ENCODE measurements around the gene KRTAP10-1. TPM values are rescaled to one million over a fixed set of nuclear protein-coding genes. Genes with fewer than 3 reads are reported as not detected.

Gene KRTAP10-1, protein sequence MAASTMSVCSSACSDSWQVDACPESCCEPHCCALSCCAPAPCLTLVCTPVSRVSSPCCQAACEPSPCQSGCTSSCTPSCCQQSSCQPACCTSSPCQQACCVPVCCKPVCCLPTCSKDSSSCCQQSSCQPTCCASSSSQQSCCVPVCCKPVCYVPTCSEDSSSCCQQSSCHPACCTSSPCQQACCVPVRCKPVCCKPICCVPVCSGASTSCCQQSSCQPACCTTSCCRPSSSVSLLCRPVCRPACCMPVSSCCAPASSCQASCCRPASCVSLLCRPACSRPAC
- not detected in 5 replicates for total RNA-seq (2022; extraction: Qiagen RNA extraction; ENCODE audit: low read depth)

DNA sequence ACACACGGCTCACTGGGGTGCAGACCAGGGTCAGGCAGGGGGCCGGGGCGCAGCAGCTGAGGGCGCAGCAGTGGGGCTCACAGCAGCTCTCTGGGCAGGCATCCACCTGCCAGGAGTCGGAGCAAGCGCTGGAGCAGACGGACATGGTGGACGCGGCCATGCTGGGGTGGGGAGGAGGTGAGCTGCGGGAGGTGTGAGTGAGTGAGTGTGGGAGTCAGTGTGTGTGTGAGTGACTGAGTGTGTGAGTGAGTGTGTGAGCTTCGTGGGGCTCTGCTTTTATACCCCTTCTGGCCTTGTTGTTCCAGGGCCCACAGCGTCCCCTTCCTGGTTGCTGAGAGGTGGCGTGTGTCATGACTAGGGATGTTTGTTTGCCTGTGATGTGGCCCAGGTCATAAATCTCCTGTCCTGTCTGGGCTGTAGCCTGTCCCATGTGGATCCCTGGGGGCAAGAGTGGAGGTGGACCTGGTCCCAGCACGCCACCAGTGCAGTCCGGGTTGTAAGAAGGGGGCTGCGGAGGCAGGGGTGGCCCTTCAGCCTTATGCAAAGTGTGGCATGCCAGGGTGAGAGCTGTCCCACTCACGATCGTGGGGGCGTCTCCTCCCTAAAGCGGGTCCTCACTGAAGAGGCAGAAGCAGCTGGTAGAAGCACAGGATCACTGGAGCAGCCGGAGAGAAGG, at the start of gene KRTAP10-1:
KRTAP10-1 (minus strand) TSS at position 205 of the 676 bp plus-strand sequence; CDS start at position 160, 45 bp downstream.

DNA sequence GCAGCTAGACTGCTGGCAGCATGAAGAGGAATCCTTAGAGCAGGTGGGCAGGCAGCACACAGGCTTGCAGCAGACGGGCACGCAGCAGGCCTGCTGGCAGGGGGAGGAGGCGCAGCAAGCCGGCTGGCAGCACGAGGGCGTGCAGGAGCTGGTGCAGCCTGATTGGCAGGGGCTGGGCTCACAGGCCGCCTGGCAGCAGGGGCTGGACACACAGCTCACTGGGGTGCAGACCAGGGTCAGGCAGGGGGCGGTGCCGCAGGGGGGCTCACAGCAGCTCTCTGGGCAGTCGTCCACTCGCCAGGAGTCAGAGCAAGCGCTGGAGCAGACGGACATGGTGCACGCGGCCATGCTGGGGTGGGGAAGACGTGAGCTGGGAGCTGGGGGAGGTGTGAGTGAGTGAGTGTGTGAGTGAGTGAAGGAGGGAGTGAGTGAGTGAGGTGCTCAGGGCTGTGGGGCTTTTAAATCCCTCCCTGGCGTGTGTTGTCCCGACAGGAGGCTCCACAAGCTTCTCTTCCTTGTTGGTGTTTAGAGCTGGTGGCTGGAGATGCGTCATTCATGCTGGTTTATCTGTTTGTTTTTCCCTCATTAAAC, 40.3 kb upstream of the KRTAP10-1 start, which contains the start of gene KRTAP10-5:
KRTAP10-5 (minus strand) TSS at position 374 of the 591 bp plus-strand sequence; CDS start at position 348, 26 bp downstream.

DNA sequence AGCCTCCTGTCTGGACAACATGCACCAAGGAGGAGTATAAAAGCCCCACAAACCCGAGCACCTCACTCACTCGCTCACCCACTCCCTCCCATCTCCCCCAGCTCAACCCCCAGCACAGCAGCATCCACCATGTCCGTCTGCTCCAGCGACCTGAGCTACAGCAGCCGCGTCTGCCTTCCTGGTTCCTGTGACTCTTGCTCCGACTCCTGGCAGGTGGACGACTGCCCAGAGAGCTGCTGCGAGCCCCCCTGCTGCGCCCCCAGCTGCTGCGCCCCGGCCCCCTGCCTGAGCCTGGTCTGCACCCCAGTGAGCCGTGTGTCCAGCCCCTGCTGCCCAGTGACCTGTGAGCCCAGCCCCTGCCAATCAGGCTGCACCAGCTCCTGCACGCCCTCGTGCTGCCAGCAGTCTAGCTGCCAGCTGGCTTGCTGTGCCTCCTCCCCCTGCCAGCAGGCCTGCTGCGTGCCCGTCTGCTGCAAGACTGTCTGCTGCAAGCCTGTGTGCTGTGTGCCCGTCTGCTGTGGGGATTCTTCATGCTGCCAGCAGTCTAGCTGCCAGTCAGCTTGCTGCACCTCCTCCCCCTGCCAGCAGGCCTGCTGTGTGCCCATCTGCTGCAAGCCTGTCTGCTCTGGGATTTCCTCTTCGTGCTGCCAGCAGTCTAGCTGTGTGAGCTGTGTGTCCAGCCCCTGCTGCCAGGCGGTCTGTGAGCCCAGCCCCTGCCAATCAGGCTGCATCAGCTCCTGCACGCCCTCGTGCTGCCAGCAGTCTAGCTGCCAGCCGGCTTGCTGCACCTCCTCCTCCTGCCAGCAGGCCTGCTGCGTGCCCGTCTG, 33.8 kb upstream of the KRTAP10-1 start, which contains the start of gene KRTAP10-4:
KRTAP10-4 (plus strand) TSS at position 100 of the 827 bp plus-strand sequence; CDS start at position 130, 30 bp downstream.

DNA sequence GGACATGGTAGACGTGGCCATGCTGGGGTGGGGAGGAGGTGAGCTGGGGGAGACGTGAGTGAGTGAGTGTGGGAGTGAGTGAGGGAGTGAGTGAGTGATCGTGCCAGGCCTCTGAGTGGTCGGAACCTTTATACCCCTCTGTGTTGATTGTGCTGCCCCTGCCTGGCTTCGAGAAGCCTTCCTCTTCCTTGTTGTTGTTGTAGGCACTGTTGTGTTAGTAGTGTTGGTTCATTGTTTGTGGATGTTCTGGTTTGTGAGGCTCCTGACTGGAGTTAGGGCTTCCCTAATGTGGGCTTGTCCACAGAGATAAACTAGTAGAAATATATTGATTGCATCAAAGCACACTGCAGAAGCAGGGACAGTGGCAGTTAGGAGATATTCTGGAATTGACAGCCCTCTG, 18.7 kb upstream of the KRTAP10-1 start, which contains the start of gene KRTAP10-3:
KRTAP10-3 (minus strand) TSS at position 101 of the 400 bp plus-strand sequence; CDS start at position 21, 80 bp downstream.

DNA sequence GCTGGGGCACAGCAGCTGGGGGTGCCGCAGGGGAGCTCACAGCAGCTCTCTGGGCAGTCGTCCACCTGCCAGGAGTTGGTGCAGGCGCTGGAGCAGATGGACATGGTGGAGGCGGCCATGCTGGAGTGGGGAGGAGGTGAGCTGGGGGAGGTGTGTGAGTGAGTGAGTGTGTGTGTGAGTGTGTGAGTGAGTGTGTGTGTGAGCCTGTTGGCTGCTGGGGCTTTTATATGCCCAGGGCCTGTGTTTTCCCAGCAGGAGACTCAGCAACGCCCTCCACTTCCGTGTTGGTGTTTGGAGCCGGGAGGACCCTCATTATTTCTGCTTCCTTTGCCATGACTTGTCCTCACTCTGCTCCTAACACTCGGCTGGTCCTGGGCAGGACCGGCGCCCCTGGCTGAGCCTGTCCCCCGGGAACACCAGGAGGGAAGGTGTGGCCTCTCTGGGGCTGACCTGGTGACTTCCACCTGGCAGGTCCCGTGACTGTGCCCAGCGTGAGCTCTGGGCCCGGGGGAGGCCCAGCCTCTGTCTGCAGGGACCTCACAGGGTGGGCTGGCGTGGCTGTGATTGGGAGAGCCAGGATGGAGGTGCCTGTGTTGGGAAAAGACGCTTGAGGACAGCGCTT, 11.5 kb upstream of the KRTAP10-1 start, which contains the start of gene KRTAP10-2:
KRTAP10-2 (minus strand) TSS at position 166 of the 622 bp plus-strand sequence; CDS start at position 119, 47 bp downstream.

Other genes with a start within 250 kb of the KRTAP10-1 start
- gene PFKL, start 240.1 kb downstream of the KRTAP10-1 start, total RNA-seq (2022; extraction: Qiagen RNA extraction; ENCODE audit: low read depth) = 27.8 to 61.6 TPM (median 51.6 TPM) in 5 replicates
- gene CFAP410, start 200.8 kb downstream of the KRTAP10-1 start, total RNA-seq (2022; extraction: Qiagen RNA extraction; ENCODE audit: low read depth) = 4.2 to 10.9 TPM (median 8.3 TPM) in 5 replicates
- gene TRPM2, start 186.6 kb downstream of the KRTAP10-1 start, total RNA-seq (2022; extraction: Qiagen RNA extraction; ENCODE audit: low read depth) = 4.8 to 9.0 TPM (median 8.0 TPM) in 5 replicates
- gene LRRC3, start 84.7 kb downstream of the KRTAP10-1 start, total RNA-seq (2022; extraction: Qiagen RNA extraction; ENCODE audit: low read depth) = 0.95 to 2.4 TPM (median 1.9 TPM) in 5 replicates
- gene KRTAP10-2, start 11.3 kb upstream of the KRTAP10-1 start, total RNA-seq (2022; extraction: Qiagen RNA extraction; ENCODE audit: low read depth) = not detected in 5 replicates
- not detected in 5 replicates for gene KRTAP10-3, start 18.6 kb upstream of the KRTAP10-1 start, total RNA-seq (2022; extraction: Qiagen RNA extraction; ENCODE audit: low read depth)
- not detected in 5 replicates for gene KRTAP10-4, start 33.5 kb upstream of the KRTAP10-1 start, total RNA-seq (2022; extraction: Qiagen RNA extraction; ENCODE audit: low read depth)
- not detected in 5 replicates for gene KRTAP10-5, start 40.4 kb upstream of the KRTAP10-1 start, total RNA-seq (2022; extraction: Qiagen RNA extraction; ENCODE audit: low read depth)
- not detected in 5 replicates for gene KRTAP10-6, start 52.3 kb upstream of the KRTAP10-1 start, total RNA-seq (2022; extraction: Qiagen RNA extraction; ENCODE audit: low read depth)
- not detected in 5 replicates for gene KRTAP10-7, start 60.4 kb upstream of the KRTAP10-1 start, total RNA-seq (2022; extraction: Qiagen RNA extraction; ENCODE audit: low read depth)
- not detected in 5 replicates for gene KRTAP10-8, start 71.9 kb upstream of the KRTAP10-1 start, total RNA-seq (2022; extraction: Qiagen RNA extraction; ENCODE audit: low read depth)
- not detected in 5 replicates for gene KRTAP10-9, start 86.9 kb upstream of the KRTAP10-1 start, total RNA-seq (2022; extraction: Qiagen RNA extraction; ENCODE audit: low read depth)
- gene KRTAP10-10, start 97.2 kb upstream of the KRTAP10-1 start, total RNA-seq (2022; extraction: Qiagen RNA extraction; ENCODE audit: low read depth) = not detected in 5 replicates
- not detected in 5 replicates for gene KRTAP10-11, start 106.2 kb upstream of the KRTAP10-1 start, total RNA-seq (2022; extraction: Qiagen RNA extraction; ENCODE audit: low read depth)
- not detected in 5 replicates for gene KRTAP12-4, start 114.5 kb upstream of the KRTAP10-1 start, total RNA-seq (2022; extraction: Qiagen RNA extraction; ENCODE audit: low read depth)
- not detected in 5 replicates for gene KRTAP12-3, start 117.7 kb upstream of the KRTAP10-1 start, total RNA-seq (2022; extraction: Qiagen RNA extraction; ENCODE audit: low read depth)
- not detected in 5 replicates for gene KRTAP12-2, start 126.7 kb upstream of the KRTAP10-1 start, total RNA-seq (2022; extraction: Qiagen RNA extraction; ENCODE audit: low read depth)
- gene KRTAP12-1, start 142.0 kb upstream of the KRTAP10-1 start, total RNA-seq (2022; extraction: Qiagen RNA extraction; ENCODE audit: low read depth) = not detected in 5 replicates
- gene KRTAP10-12, start 157.0 kb upstream of the KRTAP10-1 start, total RNA-seq (2022; extraction: Qiagen RNA extraction; ENCODE audit: low read depth) = not detected in 5 replicates
- gene TSPEAR, start 171.4 kb upstream of the KRTAP10-1 start, total RNA-seq (2022; extraction: Qiagen RNA extraction; ENCODE audit: low read depth) = not detected in 5 replicates